Epithelial cell of proximal tubule (primary cell): ENCODE data around the gene SPRTN. TPM values are rescaled to one million over a fixed set of nuclear protein-coding genes. Genes with fewer than 3 reads are reported as not detected.

Source experiments
- DNase-seq: peaks from one replicate; pipeline ENCODE4 v3.0.0-alpha.2; 2011; ENCODE audit warnings: low read depth
- H3K4me3 ChIP-seq: 2 replicates; pipeline ENCODE4 v1.5.1; 2011; ENCODE audit warnings: low read depth, mild to moderate bottlenecking, low read length
- total RNA-seq: library from RNA; depleted of rRNA; stranded (reverse); fragments of >200 nt; gene quantifications from 2 replicates; pipeline ENCODE4 v1.2.3, GENCODE V29; 2015
- TF ChIP-seq, protein P1 (sequence below): conservative IDR thresholded peaks from 2 replicates; pipeline ENCODE4 v1.5.1; 2012; ENCODE audit warnings: low read depth, mild to moderate bottlenecking, low read length

The SPRTN gene
- total RNA-seq, 1 donor from 2014 or later, result 21.5 TPM

DNA sequence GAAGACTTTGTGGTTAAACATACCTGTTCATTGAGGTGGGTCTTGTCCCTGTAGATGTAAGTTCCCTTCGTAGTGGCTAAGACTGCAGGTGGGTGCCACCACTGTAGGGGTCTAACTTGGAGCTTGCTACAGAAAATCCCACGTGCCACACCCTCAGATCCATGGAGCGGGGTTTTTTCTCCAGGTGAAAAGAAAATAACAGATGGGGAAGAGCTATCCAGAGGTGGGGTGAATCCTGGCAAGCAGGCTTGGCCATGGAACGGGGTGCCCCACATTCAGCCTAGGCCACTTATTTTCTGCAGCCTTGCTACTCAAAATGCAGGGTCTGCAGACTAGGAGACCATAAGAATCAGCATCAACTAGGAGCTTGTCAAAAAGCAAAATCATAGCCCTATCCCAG, 24.4 kb upstream of the SPRTN start:
- DNase-seq, result no peak
- TF ChIP-seq, protein P1, sequence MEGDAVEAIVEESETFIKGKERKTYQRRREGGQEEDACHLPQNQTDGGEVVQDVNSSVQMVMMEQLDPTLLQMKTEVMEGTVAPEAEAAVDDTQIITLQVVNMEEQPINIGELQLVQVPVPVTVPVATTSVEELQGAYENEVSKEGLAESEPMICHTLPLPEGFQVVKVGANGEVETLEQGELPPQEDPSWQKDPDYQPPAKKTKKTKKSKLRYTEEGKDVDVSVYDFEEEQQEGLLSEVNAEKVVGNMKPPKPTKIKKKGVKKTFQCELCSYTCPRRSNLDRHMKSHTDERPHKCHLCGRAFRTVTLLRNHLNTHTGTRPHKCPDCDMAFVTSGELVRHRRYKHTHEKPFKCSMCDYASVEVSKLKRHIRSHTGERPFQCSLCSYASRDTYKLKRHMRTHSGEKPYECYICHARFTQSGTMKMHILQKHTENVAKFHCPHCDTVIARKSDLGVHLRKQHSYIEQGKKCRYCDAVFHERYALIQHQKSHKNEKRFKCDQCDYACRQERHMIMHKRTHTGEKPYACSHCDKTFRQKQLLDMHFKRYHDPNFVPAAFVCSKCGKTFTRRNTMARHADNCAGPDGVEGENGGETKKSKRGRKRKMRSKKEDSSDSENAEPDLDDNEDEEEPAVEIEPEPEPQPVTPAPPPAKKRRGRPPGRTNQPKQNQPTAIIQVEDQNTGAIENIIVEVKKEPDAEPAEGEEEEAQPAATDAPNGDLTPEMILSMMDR, result no peak
- H3K4me3 ChIP-seq, result no peak overlapping the region

- H3K4me3 ChIP-seq, result no peak overlapping the region
- DNase-seq, result no peak
- TF ChIP-seq, protein P1, result peak; percentile 79
These were observed 22.2 kb upstream of the SPRTN start for GRCh38 chr1:231315887-231316286.

DNA sequence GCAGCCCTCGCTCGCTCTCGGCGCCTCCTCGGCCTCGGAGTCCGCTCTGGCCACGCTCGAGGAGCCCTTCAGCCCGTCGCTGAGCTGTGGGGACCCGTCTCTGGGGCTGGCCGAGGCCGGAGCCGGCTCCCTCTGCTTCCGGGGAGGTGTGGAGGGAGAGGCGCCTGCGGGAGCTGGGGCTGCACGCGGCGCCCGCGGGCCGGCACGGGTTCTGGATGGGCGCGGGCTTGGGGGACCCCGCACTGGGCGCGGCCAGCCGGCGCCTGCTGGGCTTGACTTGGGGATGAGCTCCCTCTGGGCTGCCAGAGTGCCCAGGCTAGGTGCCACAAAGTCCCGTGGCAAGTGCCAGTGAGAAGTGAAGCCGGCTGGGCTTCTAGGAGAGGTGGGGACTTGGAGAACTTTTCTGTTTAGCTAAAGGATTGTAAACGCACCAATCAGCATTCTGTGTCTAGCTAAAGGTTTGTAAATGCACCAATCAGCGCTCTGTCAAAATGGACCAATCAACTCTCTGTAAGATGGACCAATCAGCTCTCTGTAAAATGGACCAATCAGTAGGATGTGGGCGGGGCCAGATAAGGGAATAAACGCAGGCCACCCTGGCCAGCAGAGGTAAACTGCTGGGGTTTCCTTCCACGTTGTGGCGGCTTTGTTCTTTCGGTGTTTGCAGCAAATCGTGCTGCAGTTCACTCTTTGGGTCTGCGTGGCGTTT, 20.6 kb upstream of the SPRTN start:
- DNase-seq, result no peak
- TF ChIP-seq, protein P1, result no peak
- H3K4me3 ChIP-seq, result no peak overlapping the region

GRCh38 chr1:231318015-231318355, 20.1 kb upstream of the SPRTN start:
- TF ChIP-seq, protein P1, result no peak
- H3K4me3 ChIP-seq, result no peak overlapping the region
- DNase-seq, result no peak

DNA sequence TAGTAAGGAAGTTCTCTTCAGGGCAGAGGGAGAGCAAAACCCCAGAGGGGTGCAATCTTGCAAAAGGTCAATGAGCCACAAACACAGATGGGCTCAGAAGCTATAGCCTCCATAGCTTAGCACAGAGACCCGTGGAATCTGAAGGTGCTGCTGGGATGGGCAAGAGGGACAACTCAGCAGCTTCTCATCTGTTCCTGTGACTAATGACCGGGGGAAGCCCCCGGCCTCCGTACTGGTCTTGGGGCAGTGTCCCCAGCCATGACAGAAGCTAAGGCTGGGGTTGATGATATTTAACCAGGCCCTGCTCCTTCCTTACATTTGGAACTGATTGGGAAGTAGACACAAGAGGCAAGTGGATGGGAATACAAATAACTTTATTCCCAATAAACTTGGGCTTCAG, 19.5 kb upstream of the SPRTN start:
- TF ChIP-seq, protein P1, result no peak
- DNase-seq, result no peak

GRCh38 chr1:231319080-231319479, 19.0 kb upstream of the SPRTN start:
- TF ChIP-seq, protein P1, result no peak

More for the DNA sequence above, 19.5 kb upstream of the SPRTN start:
- H3K4me3 ChIP-seq, result no peak overlapping the region

DNA sequence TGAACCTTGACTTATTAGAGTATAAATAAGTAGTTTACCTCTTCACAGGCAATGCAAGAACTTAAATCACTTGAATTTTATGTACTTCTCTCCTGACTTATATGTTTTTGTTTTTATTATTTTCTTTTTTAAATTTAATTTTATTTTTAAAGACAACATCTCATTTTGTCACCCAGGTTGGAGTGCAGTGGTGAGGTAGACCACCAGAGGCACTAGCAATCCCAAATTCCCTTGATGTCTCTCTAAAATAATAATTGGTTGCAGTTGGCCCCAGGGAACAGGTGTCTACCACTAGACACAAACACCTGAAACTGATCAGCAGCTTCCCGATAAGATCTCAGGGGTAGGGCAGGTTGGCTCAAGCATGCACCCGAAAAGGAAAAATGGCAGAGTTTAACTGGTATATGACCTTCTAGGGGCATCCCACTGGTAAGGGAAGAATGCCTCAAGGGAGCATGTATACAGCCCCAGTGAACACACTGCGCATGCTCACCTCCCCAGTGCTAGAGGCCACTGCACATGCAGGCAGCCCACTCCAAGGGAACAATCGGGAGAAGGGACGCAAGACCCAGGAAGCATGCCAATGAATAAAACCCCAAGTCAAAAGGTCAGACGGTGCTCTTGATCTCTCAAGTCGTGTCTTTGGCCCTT, 15.1 kb upstream of the SPRTN start:
- H3K4me3 ChIP-seq, result no peak overlapping the region
- TF ChIP-seq, protein P1, result peak; percentile 20
- no peak for DNase-seq

More at GRCh38 chr1:231319080-231319479, 19.0 kb upstream of the SPRTN start:
- H3K4me3 ChIP-seq, result no peak overlapping the region
- no peak for DNase-seq
